Measurements from ENCODE around the gene ITGB8.

Gene ITGB8

GRCh38 chr7:20306180-20306946 lies 24.3 kb upstream of the ITGB8 start:
- no peak overlapping the region for H3K4me3 ChIP-seq (ENCODE audit: low read length)
- DNase-seq (ENCODE audit: low read depth, low spot score): no peak

- no peak overlapping the region for H3K4me3 ChIP-seq (ENCODE audit: low read length)
- DNase-seq (ENCODE audit: low read depth, low spot score): no peak
These were observed 23.6 kb upstream of the ITGB8 start for GRCh38 chr7:20307119-20307518.

GRCh38 chr7:20307901-20308300 lies 22.8 kb upstream of the ITGB8 start:
- no peak for DNase-seq (ENCODE audit: low read depth, low spot score)
- no peak overlapping the region for H3K4me3 ChIP-seq (ENCODE audit: low read length)

GRCh38 chr7:20310301-20310700 lies 20.4 kb upstream of the ITGB8 start:
- DNase-seq (ENCODE audit: low read depth, low spot score): no peak
- no peak overlapping the region for H3K4me3 ChIP-seq (ENCODE audit: low read length)

GRCh38 chr7:20310963-20311742 lies 19.5 kb upstream of the ITGB8 start:
- no peak overlapping the region for H3K4me3 ChIP-seq (ENCODE audit: low read length)
- peak; percentile 8 for DNase-seq (ENCODE audit: low read depth, low spot score)

- H3K4me3 ChIP-seq (ENCODE audit: low read length): no peak overlapping the region
- no peak for DNase-seq (ENCODE audit: low read depth, low spot score)
These were observed 19.0 kb upstream of the ITGB8 start for GRCh38 chr7:20311743-20312042.

- no peak overlapping the region for H3K4me3 ChIP-seq (ENCODE audit: low read length)
- DNase-seq (ENCODE audit: low read depth, low spot score): no peak
These were observed 18.1 kb upstream of the ITGB8 start for GRCh38 chr7:20312562-20312961.

- no peak overlapping the region for H3K4me3 ChIP-seq (ENCODE audit: low read length)
- DNase-seq (ENCODE audit: low read depth, low spot score): no peak
These were observed 17.1 kb upstream of the ITGB8 start for GRCh38 chr7:20313626-20314025.

GRCh38 chr7:20314198-20314597 lies 16.5 kb upstream of the ITGB8 start:
- DNase-seq (ENCODE audit: low read depth, low spot score): no peak
- no peak overlapping the region for H3K4me3 ChIP-seq (ENCODE audit: low read length)

GRCh38 chr7:20316706-20317105 lies 14.0 kb upstream of the ITGB8 start:
- no peak overlapping the region for H3K4me3 ChIP-seq (ENCODE audit: low read length)
- no peak for DNase-seq (ENCODE audit: low read depth, low spot score)

GRCh38 chr7:20317413-20317812 lies 13.3 kb upstream of the ITGB8 start:
- H3K4me3 ChIP-seq (ENCODE audit: low read length): no peak overlapping the region
- DNase-seq (ENCODE audit: low read depth, low spot score): no peak

GRCh38 chr7:20318933-20319332 lies 11.8 kb upstream of the ITGB8 start:
- H3K4me3 ChIP-seq (ENCODE audit: low read length): no peak overlapping the region
- DNase-seq (ENCODE audit: low read depth, low spot score): no peak

- no peak for DNase-seq (ENCODE audit: low read depth, low spot score)
- H3K4me3 ChIP-seq (ENCODE audit: low read length): no peak overlapping the region
These were observed 10.4 kb upstream of the ITGB8 start for GRCh38 chr7:20320322-20320721.

GRCh38 chr7:20320786-20321185 lies 9.9 kb upstream of the ITGB8 start:
- H3K4me3 ChIP-seq (ENCODE audit: low read length): no peak overlapping the region
- no peak for DNase-seq (ENCODE audit: low read depth, low spot score)

GRCh38 chr7:20323595-20323994 lies 7.1 kb upstream of the ITGB8 start:
- no peak for DNase-seq (ENCODE audit: low read depth, low spot score)
- H3K4me3 ChIP-seq (ENCODE audit: low read length): no peak overlapping the region

- DNase-seq (ENCODE audit: low read depth, low spot score): no peak
These were observed 4.4 kb upstream of the ITGB8 start for GRCh38 chr7:20326342-20326741.

GRCh38 chr7:20327055-20327454 lies 3.6 kb upstream of the ITGB8 start:
- H3K4me3 ChIP-seq (ENCODE audit: low read length): no peak overlapping the region
- no peak for DNase-seq (ENCODE audit: low read depth, low spot score)

More at GRCh38 chr7:20326342-20326741, 4.4 kb upstream of the ITGB8 start:
- H3K4me3 ChIP-seq (ENCODE audit: low read length): no peak overlapping the region

- DNase-seq (ENCODE audit: low read depth, low spot score): no peak
- no peak overlapping the region for H3K4me3 ChIP-seq (ENCODE audit: low read length)
These were observed 2.7 kb upstream of the ITGB8 start for GRCh38 chr7:20328027-20328426.

GRCh38 chr7:20328692-20329091 lies 2.0 kb upstream of the ITGB8 start:
- H3K4me3 ChIP-seq (ENCODE audit: low read length): no peak overlapping the region
- no peak for DNase-seq (ENCODE audit: low read depth, low spot score)

GRCh38 chr7:20329389-20330238 lies 1.1 kb upstream of the ITGB8 start:
- DNase-seq (ENCODE audit: low read depth, low spot score): no peak

More at GRCh38 chr7:20329389-20330238, 1.1 kb upstream of the ITGB8 start:
- H3K4me3 ChIP-seq (ENCODE audit: low read length): no peak overlapping the region

All from Jurkat, Clone E6-1 (cell line).